ENCODE data around the gene HAUS7. TPM values are rescaled to one million over a fixed set of nuclear protein-coding genes. Genes with fewer than 3 reads are reported as not detected.

HAUS7 gene
- total RNA-seq, 2 experiments from 2014 or later, result 42.5 to 47.9 TPM

DNA sequence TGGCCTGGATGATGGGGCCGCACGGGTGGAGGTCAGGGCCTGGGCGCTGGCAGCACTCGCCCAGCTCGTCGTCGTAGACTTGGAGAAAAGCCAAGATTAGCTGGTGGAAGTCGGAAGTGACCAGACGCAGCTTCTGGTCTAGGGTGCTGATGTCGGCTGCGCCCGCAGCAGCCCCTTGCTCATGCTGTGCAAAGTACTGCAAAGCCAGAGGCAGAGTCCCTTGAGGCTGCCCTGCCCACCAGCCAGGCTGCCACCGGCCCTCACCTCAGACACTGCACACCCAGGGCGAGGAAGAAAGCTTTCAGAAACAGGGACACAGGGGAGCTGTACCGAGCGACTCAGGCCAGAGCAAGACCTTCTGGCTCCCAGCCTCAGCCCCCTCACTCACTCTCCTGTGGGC, 14.8 kb downstream of the HAUS7 start:
- H4K20me1 ChIP-seq (ENCODE audit: insufficient read depth, low read length), result no peaks in the 10 kb centered on the region; the same call in 1 of the 2 replicates
- H3K4me3 ChIP-seq (ENCODE audit: low read depth, low read length, poor library complexity, severe bottlenecking), result no peak overlapping the region
- BruUV-seq (replicated peaks), result no TSS peak
- intact Hi-C loops (cut with micrococcal nuclease; ENCODE audit: unreplicated experiment), result no loop called here
- no peak overlapping the region for H3K4me2 ChIP-seq (ENCODE audit: low read length)
- POLR2A ChIA-PET, result no interaction called here
- peaks cover 31% of the 10 kb centered on the region for H3K36me3 ChIP-seq (ENCODE audit: insufficient read depth, low read length)
- no peak for DNase-seq (ENCODE audit: low spot score)
- no peak overlapping the region for H2AFZ ChIP-seq (ENCODE audit: low read length)
- no peak overlapping the region for H3K27ac ChIP-seq (ENCODE audit: low read depth, low read length, poor library complexity, severe bottlenecking)
- TF ChIP-seq, protein P1, sequence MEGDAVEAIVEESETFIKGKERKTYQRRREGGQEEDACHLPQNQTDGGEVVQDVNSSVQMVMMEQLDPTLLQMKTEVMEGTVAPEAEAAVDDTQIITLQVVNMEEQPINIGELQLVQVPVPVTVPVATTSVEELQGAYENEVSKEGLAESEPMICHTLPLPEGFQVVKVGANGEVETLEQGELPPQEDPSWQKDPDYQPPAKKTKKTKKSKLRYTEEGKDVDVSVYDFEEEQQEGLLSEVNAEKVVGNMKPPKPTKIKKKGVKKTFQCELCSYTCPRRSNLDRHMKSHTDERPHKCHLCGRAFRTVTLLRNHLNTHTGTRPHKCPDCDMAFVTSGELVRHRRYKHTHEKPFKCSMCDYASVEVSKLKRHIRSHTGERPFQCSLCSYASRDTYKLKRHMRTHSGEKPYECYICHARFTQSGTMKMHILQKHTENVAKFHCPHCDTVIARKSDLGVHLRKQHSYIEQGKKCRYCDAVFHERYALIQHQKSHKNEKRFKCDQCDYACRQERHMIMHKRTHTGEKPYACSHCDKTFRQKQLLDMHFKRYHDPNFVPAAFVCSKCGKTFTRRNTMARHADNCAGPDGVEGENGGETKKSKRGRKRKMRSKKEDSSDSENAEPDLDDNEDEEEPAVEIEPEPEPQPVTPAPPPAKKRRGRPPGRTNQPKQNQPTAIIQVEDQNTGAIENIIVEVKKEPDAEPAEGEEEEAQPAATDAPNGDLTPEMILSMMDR (conservative IDR thresholded peaks at IDR 0.05; ENCODE audit: low read length), result no peak
- TF ChIP-seq EZH2phosphoT487 (IDR thresholded peaks at IDR 0.05; ENCODE audit: borderline replicate concordance, low read depth, low read length), result no peak
- no peaks in the 10 kb centered on the region for H3K4me1 ChIP-seq (ENCODE audit: insufficient read depth, low read length, poor library complexity, severe bottlenecking)
- H3K9me2 ChIP-seq (ENCODE audit: insufficient read depth, low read length), result no peaks in the 10 kb centered on the region
- no peaks in the 10 kb centered on the region for H3K79me2 ChIP-seq (ENCODE audit: insufficient read depth, low read depth, low read length)
- CTCF ChIA-PET (ENCODE audit: unreplicated experiment), result no interaction called here
- H3K9me3 ChIP-seq (ENCODE audit: low read length), result no peaks in the 10 kb centered on the region

DNA sequence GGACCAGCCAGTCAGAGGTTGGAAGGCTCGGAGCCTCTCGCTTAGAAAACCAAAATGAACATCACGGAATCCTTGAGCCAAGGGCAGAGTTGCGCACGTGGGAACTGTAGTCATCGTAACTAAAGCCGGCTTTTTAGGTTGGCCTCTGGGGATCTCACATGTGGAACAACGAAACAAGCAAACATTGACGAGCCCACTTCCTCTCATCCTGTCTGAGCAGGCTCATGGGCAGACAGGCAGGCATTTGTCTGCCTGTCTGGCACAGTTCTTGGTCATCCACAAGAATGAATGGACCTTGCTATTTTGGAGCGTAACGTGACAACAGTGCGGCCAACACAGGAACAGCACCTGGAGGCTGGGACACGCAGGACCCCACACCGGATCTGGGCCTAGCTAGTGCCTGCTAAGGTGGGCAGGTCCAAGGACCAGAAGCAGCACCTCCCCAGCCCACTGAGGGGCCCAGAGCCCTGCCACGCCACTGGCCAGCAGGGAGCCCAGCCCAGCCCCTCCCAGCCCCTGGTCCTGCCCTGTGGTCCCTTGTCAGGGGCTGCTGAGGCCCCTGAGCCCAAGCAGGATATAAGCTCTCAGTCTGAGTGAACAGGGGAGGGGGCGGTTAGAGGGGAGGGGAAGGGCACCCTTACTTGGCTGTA, 15.3 kb downstream of the HAUS7 start:
- Histone ChIP-seq H3K4me2 (ENCODE audit: low read length) (no peak overlapping the region), H3K27ac (ENCODE audit: low read depth, low read length, poor library complexity, severe bottlenecking) (no peak overlapping the region), H3K9me3 (ENCODE audit: low read length) (no peaks in the 10 kb centered on the region), H3K4me3 (ENCODE audit: low read depth, low read length, poor library complexity, severe bottlenecking) (no peak overlapping the region), H4K20me1 (ENCODE audit: insufficient read depth, low read length) (no peaks in the 10 kb centered on the region; the same call in 1 of the 2 replicates), H3K4me1 (ENCODE audit: insufficient read depth, low read length, poor library complexity, severe bottlenecking) (no peaks in the 10 kb centered on the region), H3K9me2 (ENCODE audit: insufficient read depth, low read length) (no peaks in the 10 kb centered on the region), H3K79me2 (ENCODE audit: insufficient read depth, low read depth, low read length) (no peaks in the 10 kb centered on the region), H3K36me3 (ENCODE audit: insufficient read depth, low read length) (peaks cover 31% of the 10 kb centered on the region), H2AFZ (ENCODE audit: low read length) (no peak overlapping the region)
- ChIA-PET CTCF (ENCODE audit: unreplicated experiment) (no interaction called here), POLR2A (no interaction called here)
- BruUV-seq (replicated peaks), result no TSS peak
- intact Hi-C loops (cut with micrococcal nuclease; ENCODE audit: unreplicated experiment), result no loop called here
- no peak for DNase-seq (ENCODE audit: low spot score)
- TF ChIP-seq, protein P1 (conservative IDR thresholded peaks at IDR 0.05; ENCODE audit: low read length), result no peak
- no peak for TF ChIP-seq EZH2phosphoT487 (IDR thresholded peaks at IDR 0.05; ENCODE audit: borderline replicate concordance, low read depth, low read length)

DNA sequence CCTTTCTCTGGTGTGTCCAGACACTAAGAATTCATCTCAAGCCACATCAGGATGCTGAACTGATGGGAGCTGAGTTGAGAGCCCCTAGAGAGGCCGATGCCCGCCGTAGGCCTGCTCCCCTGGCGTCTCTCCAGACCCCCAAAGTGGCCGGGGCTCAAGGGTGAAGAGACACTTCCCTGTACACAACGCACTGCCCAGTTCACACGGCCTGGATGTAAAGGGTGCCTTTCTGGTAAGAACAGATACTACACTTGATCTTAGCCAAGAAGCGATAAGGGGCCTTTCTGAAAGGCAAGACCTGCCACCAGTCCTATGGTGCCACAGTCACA, 19.5 kb downstream of the HAUS7 start:
- Histone ChIP-seq H3K9me2 (ENCODE audit: insufficient read depth, low read length) (no peaks in the 10 kb centered on the region), H3K9me3 (ENCODE audit: low read length) (no peaks in the 10 kb centered on the region), H3K79me2 (ENCODE audit: insufficient read depth, low read depth, low read length) (no peaks in the 10 kb centered on the region), H4K20me1 (ENCODE audit: insufficient read depth, low read length) (no peaks in the 10 kb centered on the region), H3K4me2 (ENCODE audit: low read length) (no peak overlapping the region), H3K4me3 (ENCODE audit: low read depth, low read length, poor library complexity, severe bottlenecking) (no peak overlapping the region), H3K36me3 (ENCODE audit: insufficient read depth, low read length) (peaks cover 25% of the 10 kb centered on the region), H3K27ac (ENCODE audit: low read depth, low read length, poor library complexity, severe bottlenecking) (no peak overlapping the region), H2AFZ (ENCODE audit: low read length) (no peak overlapping the region), H3K4me1 (ENCODE audit: insufficient read depth, low read length, poor library complexity, severe bottlenecking) (no peaks in the 10 kb centered on the region)
- POLR2A ChIA-PET, result no interaction called here
- intact Hi-C loops (cut with micrococcal nuclease; ENCODE audit: unreplicated experiment), result no loop called here
- no peak for TF ChIP-seq EZH2phosphoT487 (IDR thresholded peaks at IDR 0.05; ENCODE audit: borderline replicate concordance, low read depth, low read length)
- TF ChIP-seq, protein P1 (conservative IDR thresholded peaks at IDR 0.05; ENCODE audit: low read length), result no peak
- DNase-seq (ENCODE audit: low spot score), result no peak
- CTCF ChIA-PET (ENCODE audit: unreplicated experiment), result no interaction called here
- BruUV-seq (replicated peaks), result no TSS peak
